ENCODE measurements around the gene TXNDC16. TPM values are rescaled to one million over a fixed set of nuclear protein-coding genes. Genes with fewer than 3 reads are reported as not detected.

Gene TXNDC16
- total RNA-seq, 1 donor from 2014 or later = 22.8 TPM

GRCh38 chr14:52442602-52443001 lies 109.7 kb downstream of the TXNDC16 start:
- no peak for TF ChIP-seq CTCF (IDR thresholded peaks at IDR 0.05)
- Mint-ChIP-seq H3K4me3 (ENCODE audit: unreplicated experiment) (no peak overlapping the region), H3K27ac (ENCODE audit: unreplicated experiment) (no peak overlapping the region), H3K9me3 (ENCODE audit: unreplicated experiment) (peaks cover 3% of the 10 kb centered on the region), H3K27me3 (ENCODE audit: unreplicated experiment) (no peaks in the 10 kb centered on the region), H3K36me3 (ENCODE audit: unreplicated experiment) (peaks cover 13% of the 10 kb centered on the region), H3K4me1 (ENCODE audit: unreplicated experiment) (no peaks in the 10 kb centered on the region)
- DNase-seq (ENCODE audit: extremely low spot score, unreplicated experiment) = no peak

- Mint-ChIP-seq H3K27ac (ENCODE audit: unreplicated experiment) (no peak overlapping the region), H3K36me3 (ENCODE audit: unreplicated experiment) (peaks cover 17% of the 10 kb centered on the region)
Measured at GRCh38 chr14:52442166-52442565, 110.1 kb downstream of the TXNDC16 start.

GRCh38 chr14:52439476-52439875 lies 112.8 kb downstream of the TXNDC16 start:
- DNase-seq (ENCODE audit: extremely low spot score, unreplicated experiment) = no peak
- Mint-ChIP-seq H3K4me3 (ENCODE audit: unreplicated experiment) (no peak overlapping the region), H3K4me1 (ENCODE audit: unreplicated experiment) (no peaks in the 10 kb centered on the region), H3K27ac (ENCODE audit: unreplicated experiment) (no peak overlapping the region), H3K27me3 (ENCODE audit: unreplicated experiment) (no peaks in the 10 kb centered on the region), H3K36me3 (ENCODE audit: unreplicated experiment) (peaks cover 19% of the 10 kb centered on the region), H3K9me3 (ENCODE audit: unreplicated experiment) (no peaks in the 10 kb centered on the region)
- TF ChIP-seq CTCF (IDR thresholded peaks at IDR 0.05) = no peak

More at GRCh38 chr14:52442166-52442565, 110.1 kb downstream of the TXNDC16 start:
- no peak overlapping the region for H3K4me3 Mint-ChIP-seq (ENCODE audit: unreplicated experiment)
- no peaks in the 10 kb centered on the region for H3K4me1 Mint-ChIP-seq (ENCODE audit: unreplicated experiment)
- no peak for TF ChIP-seq CTCF (IDR thresholded peaks at IDR 0.05)
- H3K27me3 Mint-ChIP-seq (ENCODE audit: unreplicated experiment) = no peaks in the 10 kb centered on the region
- H3K9me3 Mint-ChIP-seq (ENCODE audit: unreplicated experiment) = no peaks in the 10 kb centered on the region
- DNase-seq (ENCODE audit: extremely low spot score, unreplicated experiment) = no peak

GRCh38 chr14:52434955-52435354 lies 117.3 kb downstream of the TXNDC16 start:
- Mint-ChIP-seq H3K27ac (ENCODE audit: unreplicated experiment) (no peak overlapping the region), H3K27me3 (ENCODE audit: unreplicated experiment) (no peaks in the 10 kb centered on the region), H3K9me3 (ENCODE audit: unreplicated experiment) (no peaks in the 10 kb centered on the region), H3K4me3 (ENCODE audit: unreplicated experiment) (no peak overlapping the region), H3K36me3 (ENCODE audit: unreplicated experiment) (peaks cover 16% of the 10 kb centered on the region), H3K4me1 (ENCODE audit: unreplicated experiment) (no peaks in the 10 kb centered on the region)
- no peak for TF ChIP-seq CTCF (IDR thresholded peaks at IDR 0.05)
- DNase-seq (ENCODE audit: extremely low spot score, unreplicated experiment) = no peak

GRCh38 chr14:52430474-52430873 lies 121.8 kb downstream of the TXNDC16 start:
- Mint-ChIP-seq H3K36me3 (ENCODE audit: unreplicated experiment) (peaks cover 3% of the 10 kb centered on the region), H3K27me3 (ENCODE audit: unreplicated experiment) (no peaks in the 10 kb centered on the region), H3K9me3 (ENCODE audit: unreplicated experiment) (no peaks in the 10 kb centered on the region), H3K27ac (ENCODE audit: unreplicated experiment) (no peak overlapping the region), H3K4me1 (ENCODE audit: unreplicated experiment) (no peaks in the 10 kb centered on the region), H3K4me3 (ENCODE audit: unreplicated experiment) (no peak overlapping the region)
- DNase-seq (ENCODE audit: extremely low spot score, unreplicated experiment) = no peak
- no peak for TF ChIP-seq CTCF (IDR thresholded peaks at IDR 0.05)

All from osteocyte (in vitro differentiated cells).